ENCODE measurements around the gene STUB1. TPM values are rescaled to one million over a fixed set of nuclear protein-coding genes. Genes with fewer than 3 reads are reported as not detected.

STUB1 gene
- total and polyA plus RNA-seq, 2 of the 8 experiments (the other 6 are each of a cell fraction or from before 2014, with no cell fraction given): 89.9 to 103 TPM

DNA sequence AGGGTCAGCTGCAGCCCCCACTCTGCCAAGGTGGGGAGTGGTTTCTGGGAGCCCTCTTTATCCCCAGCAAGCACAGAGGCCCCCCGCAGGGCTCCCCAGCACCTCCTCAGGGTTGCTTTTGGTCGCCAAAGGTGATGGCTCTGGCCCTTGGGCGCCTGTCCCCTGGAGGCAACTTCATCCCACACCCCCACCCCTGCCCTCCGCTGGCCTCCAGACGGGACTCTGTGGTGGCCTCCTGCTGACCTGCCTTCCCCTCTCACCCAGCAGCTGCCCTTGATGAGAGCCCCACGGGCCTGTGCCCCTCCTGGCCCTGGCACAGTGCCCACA lies 20.1 kb upstream of the STUB1 start:
- TF ChIP-seq BACH1 (IDR thresholded peaks at IDR 0.05; ENCODE audit: low read length): no peak
- TF ChIP-seq TBP (IDR thresholded peaks at IDR 0.05; ENCODE audit: low read depth, low read length): no peak; the same call in 1 of the 2 replicates
- Histone ChIP-seq H4K5ac (ENCODE audit: insufficient read length, low read depth, low read length) (no peak overlapping the region), H2BK120ac (replicated peaks; ENCODE audit: low read depth, low read length) (no peak overlapping the region), H2AFZ (ENCODE audit: low read length) (no peak overlapping the region; the same call in 1 of the 2 replicates), H3K23me2 (ENCODE audit: low read depth, low read length) (no peaks in the 10 kb centered on the region), H3K27me3 (replicated peaks in 1 of 4; ENCODE audit: control insufficient read depth in 3 of 4, extremely low read depth in 1 of 4, insufficient read depth in 3 of 4, low read length in 3 of 4) (no peaks in the 10 kb centered on the region), H3K4me3 (ENCODE audit: extremely low read depth in 1 of 4, insufficient read depth in 2 of 4, low read depth in 3 of 4, low read length in 4 of 4) (no peak overlapping the region), H4K8ac (ENCODE audit: extremely low read depth, insufficient read depth, low read length) (peak overlapping the region; percentile 85), H2BK12ac (ENCODE audit: low read depth, low read length) (no peak overlapping the region), H3K4me1 (replicated peaks in 1 of 4; ENCODE audit: control insufficient read depth in 3 of 4, insufficient read depth in 4 of 4, low read length in 3 of 4) (peaks cover 0 to 8% (median 1%) of the 10 kb centered on the region in 4 experiments; a peak in 4 of 7 replicates), H2BK20ac (ENCODE audit: low read length) (no peak overlapping the region), H3K9me3 (ENCODE audit: insufficient read depth in 2 of 2, low read depth in 1 of 2, low read length in 1 of 2) (no peaks in the 10 kb centered on the region), H3K56ac (replicated peaks; ENCODE audit: insufficient read length, low read depth, low read length) (no peak overlapping the region), H3K4me2 (ENCODE audit: insufficient read depth in 1 of 2, low read depth in 2 of 2, low read length in 2 of 2) (peak overlapping the region in 1 of 2 experiments; percentile 36; a peak in 1 of 4 replicates), H4K91ac (replicated peaks; ENCODE audit: insufficient read length, low read length) (no peak overlapping the region), H3K79me2 (ENCODE audit: control insufficient read depth in 1 of 2, insufficient read depth in 2 of 2, low read length in 2 of 2) (no peaks in the 10 kb centered on the region), H2BK5ac (ENCODE audit: low read depth, low read length) (0 out of 2 replicates have a peak overlapping the region, but pooled peaks have one; percentile 41), H3K23ac (ENCODE audit: insufficient read length) (no peak overlapping the region), H4K20me1 (replicated peaks in 1 of 2; ENCODE audit: control insufficient read depth in 1 of 2, insufficient read depth in 2 of 2, low read length in 2 of 2) (no peaks in the 10 kb centered on the region), H3K18ac (ENCODE audit: extremely low read depth, low read length) (no peak overlapping the region), H3K4ac (replicated peaks; ENCODE audit: insufficient read length, low read depth, low read length) (no peak overlapping the region), H2BK15ac (ENCODE audit: low read length) (peak overlapping the region; percentile 81; the same call in 1 of the 2 replicates), H3K79me1 (ENCODE audit: low read depth, low read length) (no peaks in the 10 kb centered on the region), H2AK5ac (ENCODE audit: low read depth, low read length) (no peak overlapping the region), H3K14ac (ENCODE audit: insufficient read length) (no peak overlapping the region), H3K36me3 (ENCODE audit: control insufficient read depth in 2 of 4, insufficient read depth in 4 of 4, low read length in 3 of 4) (peaks cover 0 to 31% (median 1%) of the 10 kb centered on the region in 4 experiments; a peak in 3 of 8 replicates), H3K27ac (ENCODE audit: low read depth, low read length) (no peak overlapping the region), H3K9ac (replicated peaks in 1 of 4; ENCODE audit: extremely low read depth in 1 of 4, low read depth in 3 of 4, low read length in 3 of 4) (no peak overlapping the region)
- no peak for DNase-seq (ENCODE audit: low read depth in 1 of 2, low spot score in 2 of 2)
- ChIA-PET POLR2A (ENCODE audit: partially characterized antibody) (interaction anchor here (0.7 to 17.4 kb wide), 7 partner anchors 10 to 73 kb away, joined by 3 to 214 read pairs (median 6); partner anchors contain the start of genes JMJD8, RHBDL1, STUB1 and WDR90), CTCF (ENCODE audit: partially characterized antibody) (interaction anchor here (0.6 to 11.3 kb wide), 14 partner anchors 9 to 85 kb away, joined by 3 to 104 read pairs (median 5); partner anchors contain the start of genes METTL26, RHBDL1 and WDR90)
- 67% methylated on average over 2 of the region's 6 CpGs; no CpG with 5 or more reads in 1 of the 2 experiments for WGBS, 2 experiments (ENCODE audit: extremely low coverage in 1 of 2, insufficient coverage in 1 of 2, insufficient read length in 1 of 2, insufficient replicate concordance in 2 of 2, low coverage in 1 of 2, low lambda C conversion rate in 2 of 2, missing lambda C conversion rate in 1 of 2)
- no peak for FAIRE-seq
